HG02943 (cell line): ENCODE data around the gene EPHB6.
A peak's percentile ranks its signal among the peaks of the same experiment; 100 is the strongest.

Experiments used
- ATAC-seq: cut with Tn5 transposase; IDR thresholded peaks from one replicate; pipeline ENCODE4 v1.9.1; 2021; ENCODE audit warnings: mild to moderate bottlenecking, low read depth, moderate library complexity; ENCODE audit not compliant: unreplicated experiment

Gene EPHB6

DNA sequence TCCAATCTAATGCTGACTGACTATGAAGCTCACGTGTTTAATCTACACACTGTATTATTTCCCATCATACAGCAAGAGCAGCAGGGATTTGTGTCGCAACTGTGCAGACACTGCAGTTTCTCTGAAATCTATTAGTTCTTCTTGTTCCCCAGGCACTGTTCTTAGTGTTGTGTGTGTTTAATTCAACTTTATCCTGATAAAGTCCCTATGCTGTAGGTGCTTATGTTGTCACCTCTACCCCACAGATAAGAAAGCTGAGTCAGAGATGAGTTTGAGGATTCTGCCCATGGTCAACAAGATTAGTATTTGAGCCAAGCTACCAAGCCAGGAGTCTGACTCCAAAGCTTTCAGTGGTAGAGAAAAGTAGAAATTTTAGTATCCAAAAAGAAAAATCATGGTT is 22.5 kb upstream of the EPHB6 start:
- no peak for ATAC-seq

- peak; percentile 56 for ATAC-seq
Observed at GRCh38 chr7:142833174-142834048, 21.5 kb upstream of the EPHB6 start.

DNA sequence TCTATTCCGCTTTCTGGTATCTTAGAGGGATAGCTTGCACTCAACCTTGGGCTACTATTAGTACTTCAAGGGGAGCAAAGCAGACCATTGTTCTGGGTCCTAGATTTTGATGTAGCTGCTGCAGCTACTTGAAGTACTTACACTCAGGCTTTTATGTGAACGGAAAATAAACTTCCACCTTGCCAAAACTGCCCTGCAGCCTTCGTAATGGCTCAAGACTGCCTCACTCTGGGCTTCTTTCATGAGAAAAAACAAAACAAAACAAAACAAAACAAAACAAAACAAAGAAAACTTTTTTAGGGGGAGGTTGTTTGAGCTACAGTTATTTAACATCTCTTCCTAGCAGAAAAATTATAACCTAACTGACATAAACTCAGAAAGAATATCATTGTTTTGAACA is 19.4 kb upstream of the EPHB6 start:
- no peak for ATAC-seq

DNA sequence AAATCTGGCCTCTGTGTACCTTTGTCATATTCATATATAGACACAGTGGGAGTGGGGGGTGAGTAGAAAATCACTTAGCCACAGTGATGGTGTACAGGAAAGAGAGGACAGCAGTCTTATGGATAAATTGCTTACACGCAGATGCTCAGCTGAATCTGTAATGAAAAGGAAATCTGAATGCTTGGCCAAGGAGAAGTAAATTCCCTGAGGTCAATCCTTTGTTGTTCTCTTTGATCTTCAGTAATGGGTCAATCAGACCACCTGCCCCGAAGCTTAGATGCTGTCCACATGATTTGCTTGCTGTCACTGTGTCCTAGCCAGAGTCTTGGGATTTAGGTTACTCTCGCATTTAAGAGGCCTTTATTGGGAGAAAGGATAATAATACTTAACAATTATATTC is 18.4 kb upstream of the EPHB6 start:
- no peak for ATAC-seq

DNA sequence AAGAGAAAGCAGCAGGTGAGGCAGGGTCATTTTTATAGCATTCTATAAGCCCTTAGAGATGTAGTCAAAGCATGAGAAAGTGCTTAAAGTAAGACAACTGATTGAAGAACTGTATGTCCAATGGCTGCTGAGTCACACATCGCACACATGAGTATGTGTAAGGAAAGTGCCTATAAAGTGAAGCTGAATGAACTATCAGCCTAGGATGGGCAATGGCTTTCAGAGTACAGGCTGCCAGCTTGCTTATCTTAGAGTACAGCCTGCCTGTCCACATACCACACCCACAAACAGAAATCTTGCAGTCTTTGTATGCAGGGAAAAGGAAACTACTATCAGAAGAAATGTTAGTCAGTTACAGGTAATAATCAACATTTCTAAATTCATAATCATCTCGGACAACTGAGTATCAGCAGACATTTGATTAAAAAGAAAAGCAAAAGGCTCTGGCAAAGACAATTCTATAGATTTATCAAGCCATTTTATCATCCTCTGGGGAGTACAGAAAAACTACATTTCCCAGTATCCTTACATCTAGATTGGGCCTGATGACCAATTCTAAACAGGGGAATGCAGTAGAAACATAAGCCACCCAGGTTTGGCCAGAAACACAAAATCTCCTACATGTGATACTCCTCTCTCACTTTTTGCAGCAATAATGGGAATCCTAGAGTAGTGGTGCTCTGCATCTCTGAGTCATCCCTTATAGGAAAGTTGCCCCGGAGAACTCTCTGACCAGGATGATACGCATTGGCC is 16.2 kb upstream of the EPHB6 start:
- no peak for ATAC-seq

DNA sequence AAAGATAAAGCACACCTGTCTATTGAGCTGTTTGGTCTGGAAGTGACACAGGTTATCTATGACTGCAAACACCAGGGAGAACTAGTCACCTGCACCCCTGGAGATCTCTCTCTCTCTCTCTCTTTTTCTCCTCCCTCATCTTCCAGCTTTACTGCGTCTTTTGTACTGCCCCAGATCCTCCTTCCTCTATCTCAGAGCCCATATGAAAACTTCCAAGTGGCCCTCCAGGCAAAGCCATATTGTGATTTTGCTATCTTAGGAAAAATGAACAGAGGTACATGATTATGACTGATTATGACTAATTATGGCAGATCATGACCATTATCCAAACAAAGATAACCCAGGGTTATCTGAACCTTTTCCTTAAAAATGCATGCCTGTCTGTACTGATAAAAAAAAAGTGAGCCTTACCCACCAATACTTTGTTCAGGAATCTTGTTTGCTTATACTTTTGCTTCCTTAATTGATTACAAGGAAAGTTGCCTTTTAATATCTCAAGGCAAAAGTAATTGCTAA is 12.6 kb upstream of the EPHB6 start:
- no peak for ATAC-seq

DNA sequence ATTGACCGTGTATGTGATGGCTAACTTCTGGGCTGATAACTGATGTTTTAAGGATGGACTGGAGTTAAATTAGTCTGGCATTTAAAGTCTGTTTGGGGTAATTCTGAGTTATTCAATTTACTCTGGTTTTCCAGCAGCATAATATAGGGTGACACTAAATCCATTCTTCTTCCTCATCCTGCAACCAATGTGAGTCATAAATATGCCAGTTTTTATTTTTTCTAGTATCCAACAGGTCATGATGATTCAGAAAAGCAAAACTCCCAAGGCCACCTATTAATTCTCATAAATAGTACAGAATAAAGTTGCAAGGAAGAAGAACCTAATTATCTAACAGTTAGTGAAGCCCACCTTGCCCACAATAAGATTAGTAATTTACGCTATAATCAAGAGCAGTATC is 7.5 kb upstream of the EPHB6 start:
- no peak for ATAC-seq

DNA sequence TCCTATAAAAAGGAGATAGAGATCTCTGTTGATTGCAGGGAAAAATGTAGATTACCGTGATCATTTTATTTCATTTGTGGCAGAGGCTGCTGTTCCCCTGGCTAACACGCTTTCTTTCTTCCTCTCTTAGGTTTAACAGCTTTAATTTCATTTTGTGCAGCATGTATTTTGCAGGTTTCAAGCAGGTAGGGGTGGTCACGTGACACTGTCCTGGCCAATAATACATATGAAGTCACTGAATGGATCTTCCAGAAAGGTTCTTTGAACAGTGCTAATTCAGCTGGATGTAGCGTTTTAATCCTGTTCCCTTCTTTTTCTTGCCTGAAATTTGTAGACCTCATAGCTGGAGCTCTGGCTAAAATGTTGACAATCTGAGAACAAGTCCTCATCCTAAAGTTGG is 3.6 kb upstream of the EPHB6 start:
- no peak for ATAC-seq

DNA sequence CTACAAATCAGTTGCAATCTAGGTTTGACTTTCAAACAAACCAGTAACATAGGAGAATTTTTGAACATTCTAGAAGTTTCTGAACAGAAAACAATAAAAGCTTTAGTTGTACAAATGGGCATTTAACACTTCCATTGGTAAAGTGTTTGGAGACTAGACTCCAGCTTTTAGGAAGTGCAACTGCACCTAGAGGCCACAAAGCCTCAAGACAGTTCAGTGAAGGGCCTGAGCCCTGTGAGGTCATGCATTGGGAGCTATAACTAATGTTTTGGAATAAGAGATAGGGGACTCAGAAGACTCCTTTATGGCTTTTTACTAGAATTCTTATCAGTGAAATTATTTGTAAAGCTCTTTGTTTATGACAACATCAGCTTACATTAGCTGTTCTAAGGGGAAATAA is 3.0 kb upstream of the EPHB6 start:
- no peak for ATAC-seq

GRCh38 chr7:142853739-142854371 is 1.0 kb upstream of the EPHB6 start:
- ATAC-seq: peak; percentile 86

GRCh38 chr7:142855114-142855743 is 353 bp downstream of the EPHB6 start:
- ATAC-seq: peak; percentile 2

- no peak for ATAC-seq
Observed at GRCh38 chr7:142855756-142856564, 1.1 kb downstream of the EPHB6 start.

GRCh38 chr7:142856565-142857245 is 1.8 kb downstream of the EPHB6 start:
- no peak for ATAC-seq

- ATAC-seq: no peak
Observed at GRCh38 chr7:142857625-142858024, 2.7 kb downstream of the EPHB6 start.

DNA sequence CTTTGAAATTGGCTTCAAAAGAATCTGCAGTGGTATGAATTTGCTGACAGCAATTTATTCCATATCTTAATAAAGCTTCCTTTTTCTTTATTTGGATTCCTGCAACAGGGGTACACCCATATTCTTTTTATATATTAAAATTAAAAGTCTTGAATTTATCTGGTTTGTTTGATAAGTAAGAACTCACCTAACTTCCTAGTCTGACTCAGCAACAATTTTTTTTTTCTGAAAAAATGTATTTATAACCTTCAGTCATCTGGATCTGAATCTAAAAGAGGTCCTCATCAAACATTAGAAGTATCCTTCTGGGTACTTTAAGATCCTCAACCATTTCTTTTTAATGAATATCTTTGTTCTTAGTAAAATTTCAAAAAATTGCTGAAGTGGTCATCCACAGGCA is 4.5 kb downstream of the EPHB6 start:
- ATAC-seq: no peak

DNA sequence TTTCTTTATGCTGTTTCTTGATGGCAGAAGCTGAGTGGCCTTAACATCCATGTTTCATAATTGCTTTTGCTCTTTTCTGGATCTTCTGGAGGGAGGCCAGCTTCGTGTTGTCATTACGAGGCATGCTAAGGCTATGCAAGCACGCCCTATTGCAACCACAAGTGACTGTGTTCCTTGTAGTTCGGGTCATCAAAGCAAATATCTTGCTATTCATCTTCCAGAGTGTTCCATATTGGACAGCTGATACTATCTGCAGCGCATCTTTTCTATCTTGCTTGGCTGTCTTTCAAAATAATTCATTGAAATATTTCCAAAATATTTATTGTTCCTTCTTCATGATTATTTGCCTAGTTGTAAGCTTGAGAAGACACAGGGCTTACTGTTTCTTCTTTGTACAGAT is 5.0 kb downstream of the EPHB6 start:
- ATAC-seq: no peak

DNA sequence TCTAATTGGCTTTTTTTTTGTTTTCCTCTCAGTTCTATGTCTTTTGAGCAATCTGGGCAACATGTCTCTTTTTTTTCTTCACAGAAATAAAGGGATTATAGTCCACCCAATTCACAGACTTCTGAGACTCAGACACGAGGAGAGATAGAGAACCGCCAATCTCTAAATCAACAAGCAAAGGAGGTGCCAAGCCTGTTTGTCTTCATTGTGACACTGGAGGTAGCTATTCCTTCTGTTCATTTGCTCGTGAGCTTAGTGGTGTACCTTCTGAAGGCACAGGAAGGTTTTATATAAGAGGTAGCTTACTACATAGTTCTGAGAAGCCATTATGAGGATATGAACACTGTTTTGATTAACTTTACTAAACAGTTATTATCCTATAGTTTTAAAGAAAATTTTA is 6.1 kb downstream of the EPHB6 start:
- no peak for ATAC-seq

GRCh38 chr7:142862351-142862750 is 7.5 kb downstream of the EPHB6 start:
- ATAC-seq: no peak

DNA sequence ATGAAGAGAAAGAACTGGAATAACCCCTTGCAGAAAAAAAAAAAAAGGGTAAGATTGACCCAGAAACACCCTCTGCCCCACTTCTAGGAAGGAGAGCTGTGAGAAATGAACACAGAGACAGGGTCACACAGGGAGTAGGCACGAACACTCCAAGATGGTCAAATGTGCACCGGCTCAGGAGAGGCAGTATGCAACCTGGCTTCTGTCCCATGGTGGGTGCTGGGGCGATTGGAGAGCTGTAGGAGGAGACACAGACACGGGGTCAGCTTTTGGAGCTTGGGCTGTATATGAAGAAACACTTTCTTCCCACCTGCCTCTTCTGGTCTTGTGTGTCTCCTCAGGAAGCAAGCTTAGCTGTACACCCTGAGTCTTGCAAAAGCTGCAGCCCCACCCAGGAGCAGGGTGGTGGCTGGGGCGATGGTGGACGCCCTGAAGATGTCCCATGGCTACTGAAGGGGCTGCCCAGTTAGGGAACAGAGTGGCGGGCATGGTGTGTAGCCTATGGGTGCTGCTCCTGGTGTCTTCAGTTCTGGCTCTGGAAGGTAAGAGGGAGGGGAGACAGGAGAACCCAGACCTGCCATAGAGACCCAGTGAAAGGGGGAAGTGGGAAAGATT is 8.0 kb downstream of the EPHB6 start:
- no peak for ATAC-seq
